Progenitor cell of endocrine pancreas (in vitro differentiated cells): ENCODE results near the gene ZNF225. TPM values are rescaled to one million over a fixed set of nuclear protein-coding genes. Genes with fewer than 3 reads are reported as not detected.

ENCODE experiments used
- DNase-seq: peaks from one replicate; pipeline ENCODE4 v3.0.0; 2021; ENCODE audit warnings: low spot score; ENCODE audit not compliant: unreplicated experiment
- H3K27ac Mint-ChIP-seq: 2 replicates; pipeline ENCODE4 v1.8.0; 2021; ENCODE audit warnings: mild to moderate bottlenecking, moderate library complexity, mixed read lengths
- H3K27me3 Mint-ChIP-seq: 2 replicates; pipeline ENCODE4 v1.8.0; 2021; ENCODE audit warnings: mixed read lengths
- H3K36me3 Mint-ChIP-seq: 2 replicates; pipeline ENCODE4 v1.8.0; 2022; ENCODE audit warnings: mixed read lengths; ENCODE audit not compliant: insufficient read depth
- H3K4me1 Mint-ChIP-seq: 2 replicates; pipeline ENCODE4 v1.8.0; 2021; ENCODE audit warnings: low read depth, mixed read lengths
- H3K4me3 Mint-ChIP-seq: 2 replicates; pipeline ENCODE4 v1.8.0; 2021; ENCODE audit warnings: low read depth, mild to moderate bottlenecking, moderate library complexity, mixed read lengths
- H3K9me3 Mint-ChIP-seq: 2 replicates; pipeline ENCODE4 v1.8.0; 2021; ENCODE audit warnings: low read depth, mixed read lengths
- long read RNA-seq: library from polyadenylated mRNA; unstranded; transcript quantifications from one replicate; pipeline ENCODE4 v2.0.0, GENCODE V29; 2020
- total RNA-seq: library from RNA; stranded (reverse); gene quantifications from 2 replicates; pipeline ENCODE4 v1.2.1, GENCODE V29; 2021
- TF ChIP-seq, protein P1 (sequence below): fragments of 200-600 bp; sonication (generic); IDR thresholded peaks from one replicate; pipeline ENCODE4 v1.5.0; 2021; ENCODE audit warnings: antibody characterized with exemption, mild to moderate bottlenecking; ENCODE audit not compliant: unreplicated experiment

Gene ZNF225
- total RNA-seq = 9.1 and 10.2 TPM in 2 replicates
- long read RNA-seq, full-length matches to known transcripts = 24 of 29 reads
- long read RNA-seq, partial matches to known transcripts = 0 of 29 reads
- long read RNA-seq, other reads (novel, unspliced or antisense) = 5 of 29 reads

DNA sequence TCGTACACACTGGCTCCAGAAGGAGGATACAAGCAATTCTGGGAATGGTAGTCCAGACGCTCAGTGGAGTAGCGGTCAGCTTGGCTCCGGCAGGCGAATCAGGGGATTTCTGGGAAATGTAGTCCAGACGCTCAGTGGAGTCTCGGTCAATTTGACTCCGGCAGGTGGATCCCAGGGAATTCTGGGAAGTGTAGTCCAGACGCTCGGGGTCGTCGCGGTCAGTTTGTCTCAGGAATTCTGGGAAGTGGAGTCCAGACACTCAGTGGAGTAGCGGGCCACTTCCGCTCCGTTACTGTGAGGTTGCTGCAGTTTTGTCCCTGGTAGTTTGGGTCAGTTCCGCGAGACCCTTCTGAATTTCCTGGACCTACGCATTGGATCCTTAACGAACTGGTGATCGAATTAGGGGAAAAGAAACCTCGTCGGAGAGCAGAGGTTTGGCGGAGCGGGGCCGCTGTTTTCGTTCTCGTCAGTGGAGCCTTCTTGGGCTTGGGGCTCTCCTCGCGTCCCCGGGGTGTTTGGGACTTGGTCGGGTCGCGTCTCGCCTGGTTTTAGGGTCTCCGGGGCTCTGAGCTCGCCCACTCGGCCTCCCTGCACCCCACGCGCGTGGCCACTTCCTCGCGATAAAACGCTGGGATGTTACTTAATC, at the start of gene ZNF225:
TSS of gene ZNF225 (plus strand) at position 262 of the 646 bp plus-strand sequence. CDS start 2,429 bp downstream, outside the sequence.
- DNase-seq = peak; percentile 87
- Mint-ChIP-seq H3K4me3 (peak within 1 kb of the TSS; percentile 93), H3K36me3 (peaks cover 40% of the 10 kb centered on the region), H3K9me3 (peaks cover 25% of the 10 kb centered on the region), H3K27me3 (no peaks in the 10 kb centered on the region), H3K27ac (peak within 1 kb of the TSS; percentile 96), H3K4me1 (peaks cover 11% of the 10 kb centered on the region)
- TF ChIP-seq, protein P1, sequence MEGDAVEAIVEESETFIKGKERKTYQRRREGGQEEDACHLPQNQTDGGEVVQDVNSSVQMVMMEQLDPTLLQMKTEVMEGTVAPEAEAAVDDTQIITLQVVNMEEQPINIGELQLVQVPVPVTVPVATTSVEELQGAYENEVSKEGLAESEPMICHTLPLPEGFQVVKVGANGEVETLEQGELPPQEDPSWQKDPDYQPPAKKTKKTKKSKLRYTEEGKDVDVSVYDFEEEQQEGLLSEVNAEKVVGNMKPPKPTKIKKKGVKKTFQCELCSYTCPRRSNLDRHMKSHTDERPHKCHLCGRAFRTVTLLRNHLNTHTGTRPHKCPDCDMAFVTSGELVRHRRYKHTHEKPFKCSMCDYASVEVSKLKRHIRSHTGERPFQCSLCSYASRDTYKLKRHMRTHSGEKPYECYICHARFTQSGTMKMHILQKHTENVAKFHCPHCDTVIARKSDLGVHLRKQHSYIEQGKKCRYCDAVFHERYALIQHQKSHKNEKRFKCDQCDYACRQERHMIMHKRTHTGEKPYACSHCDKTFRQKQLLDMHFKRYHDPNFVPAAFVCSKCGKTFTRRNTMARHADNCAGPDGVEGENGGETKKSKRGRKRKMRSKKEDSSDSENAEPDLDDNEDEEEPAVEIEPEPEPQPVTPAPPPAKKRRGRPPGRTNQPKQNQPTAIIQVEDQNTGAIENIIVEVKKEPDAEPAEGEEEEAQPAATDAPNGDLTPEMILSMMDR = no peak

DNA sequence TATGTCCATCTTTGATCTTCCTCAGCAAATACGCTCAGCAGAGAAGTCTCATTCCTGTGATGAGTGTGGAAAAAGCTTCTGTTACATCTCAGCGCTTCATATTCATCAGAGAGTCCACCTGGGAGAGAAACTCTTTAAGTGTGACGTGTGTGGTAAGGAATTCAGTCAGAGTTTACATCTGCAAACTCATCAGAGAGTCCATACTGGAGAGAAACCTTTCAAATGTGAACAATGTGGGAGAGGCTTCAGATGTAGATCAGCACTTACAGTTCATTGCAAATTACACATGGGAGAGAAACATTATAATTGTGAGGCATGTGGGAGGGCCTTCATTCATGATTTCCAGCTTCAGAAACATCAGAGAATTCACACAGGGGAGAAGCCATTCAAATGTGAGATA, 46.9 kb upstream of the ZNF225 start:
- DNase-seq = no peak
- TF ChIP-seq, protein P1 = no peak
- Mint-ChIP-seq H3K27ac (no peak overlapping the region), H3K4me1 (no peaks in the 10 kb centered on the region), H3K36me3 (peaks cover 74% of the 10 kb centered on the region), H3K4me3 (no peak overlapping the region), H3K9me3 (peaks cover 45% of the 10 kb centered on the region), H3K27me3 (no peaks in the 10 kb centered on the region)

DNA sequence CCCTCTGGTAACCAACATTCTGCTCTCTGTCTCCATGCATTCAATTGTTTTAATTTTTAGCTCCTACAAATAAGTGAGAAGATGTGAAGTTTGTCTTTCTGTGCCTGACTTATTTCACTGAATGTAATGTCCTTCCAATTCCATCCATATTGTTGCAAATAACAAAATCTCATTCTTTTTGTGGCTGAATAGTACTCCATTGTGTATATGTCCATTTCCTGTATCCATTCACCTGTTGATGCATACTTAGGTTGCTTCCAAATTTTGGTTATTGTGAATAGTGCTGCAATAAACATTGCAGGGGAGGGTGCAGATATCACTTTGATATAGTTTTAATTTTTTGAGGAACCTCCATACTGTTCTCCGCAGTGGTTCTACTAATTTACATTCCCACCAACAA, 43.8 kb upstream of the ZNF225 start:
- H3K9me3 Mint-ChIP-seq = peaks cover 49% of the 10 kb centered on the region
- TF ChIP-seq, protein P1 = no peak
- no peak for DNase-seq
- H3K36me3 Mint-ChIP-seq = peaks cover 51% of the 10 kb centered on the region
- H3K4me1 Mint-ChIP-seq = peaks cover 16% of the 10 kb centered on the region
- H3K27me3 Mint-ChIP-seq = no peaks in the 10 kb centered on the region
- H3K27ac Mint-ChIP-seq = no peak overlapping the region
- no peak overlapping the region for H3K4me3 Mint-ChIP-seq

DNA sequence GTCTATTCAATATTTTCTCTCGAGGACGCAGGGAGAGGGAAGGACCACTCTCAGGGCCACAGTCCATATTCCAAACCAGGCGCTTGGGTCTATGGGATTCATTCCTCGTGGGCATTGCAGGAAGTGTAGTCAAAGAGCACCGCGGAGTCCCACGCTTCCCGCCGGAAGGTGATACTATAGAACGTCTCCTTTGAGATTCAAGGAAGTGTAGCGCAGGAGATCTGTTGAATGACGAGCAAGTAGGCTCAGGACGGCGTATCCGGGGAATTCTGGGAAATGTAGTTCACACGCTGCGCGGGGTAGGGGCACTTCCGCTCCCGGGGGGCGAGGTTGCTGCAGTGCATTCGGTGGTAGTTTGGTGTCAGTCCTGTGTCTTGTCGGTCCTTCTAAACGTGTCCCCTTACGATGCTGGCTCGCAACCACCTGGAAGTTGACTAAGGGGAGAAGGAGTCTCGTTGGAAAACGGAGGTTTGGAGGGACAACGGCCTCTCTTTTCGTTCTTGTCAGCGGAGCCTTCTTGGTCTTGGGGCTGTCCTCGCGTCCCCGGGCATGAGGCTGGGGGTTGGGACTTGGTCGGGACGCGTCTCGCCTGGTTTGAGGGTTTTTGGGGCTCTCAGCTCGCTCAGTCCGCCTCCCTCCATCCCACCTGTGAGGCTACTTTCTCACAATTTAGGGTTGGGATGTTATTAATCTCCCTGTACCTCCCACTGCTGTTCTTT, 41.2 kb upstream of the ZNF225 start, which contains the start of gene ZNF284:
TSS of gene ZNF284 (plus strand) at position 336 of the 719 bp plus-strand sequence. CDS start 4,231 bp downstream, outside the sequence.
- H3K9me3 Mint-ChIP-seq = peaks cover 30% of the 10 kb centered on the region
- H3K4me3 Mint-ChIP-seq = peak within 1 kb of the TSS; percentile 93
- H3K36me3 Mint-ChIP-seq = peaks cover 29% of the 10 kb centered on the region
- no peaks in the 10 kb centered on the region for H3K27me3 Mint-ChIP-seq
- H3K4me1 Mint-ChIP-seq = peaks cover 16% of the 10 kb centered on the region
- TF ChIP-seq, protein P1 = no peak
- peak; percentile 58 for DNase-seq
- peak within 1 kb of the TSS; percentile 93 for H3K27ac Mint-ChIP-seq
